Measurements from ENCODE around the gene IL20RA.

The IL20RA gene

GRCh38 chr6:136959471-136959891 lies 85.3 kb downstream of the IL20RA start:
- Histone ChIP-seq H3K27ac (no peak overlapping the region), H3K36me3 (replicated peaks) (no peaks in the 10 kb centered on the region), H3K4me3 (ENCODE audit: low read depth, low read length) (no peak overlapping the region), H3K27me3 (replicated peaks) (no peaks in the 10 kb centered on the region)
- DNase-seq, result no peak
- TF ChIP-seq CTCF (IDR thresholded peaks at IDR 0.05; ENCODE audit: low read depth, low read length, missing control alignments), result no peak
- in situ Hi-C loops (cut with HindIII; ENCODE audit: low pct_ligation_motif_present, low sequenced_read_pairs), result no loop called here

- Histone ChIP-seq H3K27me3 (replicated peaks) (no peaks in the 10 kb centered on the region), H3K4me3 (ENCODE audit: low read depth, low read length) (no peak overlapping the region), H3K27ac (no peak overlapping the region), H3K36me3 (replicated peaks) (no peaks in the 10 kb centered on the region)
- no peak for TF ChIP-seq CTCF (IDR thresholded peaks at IDR 0.05; ENCODE audit: low read depth, low read length, missing control alignments)
- in situ Hi-C loops (cut with HindIII; ENCODE audit: low pct_ligation_motif_present, low sequenced_read_pairs), result no loop called here
- DNase-seq, result no peak
Observed at GRCh38 chr6:136958168-136958567, 86.6 kb downstream of the IL20RA start.

- peak; percentile 1 for TF ChIP-seq CTCF (IDR thresholded peaks at IDR 0.05; ENCODE audit: low read depth, low read length, missing control alignments)
- Histone ChIP-seq H3K36me3 (replicated peaks) (no peaks in the 10 kb centered on the region), H3K27me3 (replicated peaks) (no peaks in the 10 kb centered on the region), H3K27ac (no peak overlapping the region), H3K4me3 (ENCODE audit: low read depth, low read length) (no peak overlapping the region)
- no peak for DNase-seq
- in situ Hi-C loops (cut with HindIII; ENCODE audit: low pct_ligation_motif_present, low sequenced_read_pairs), result no loop called here
Observed at GRCh38 chr6:136956590-136957544, 87.9 kb downstream of the IL20RA start.

DNA sequence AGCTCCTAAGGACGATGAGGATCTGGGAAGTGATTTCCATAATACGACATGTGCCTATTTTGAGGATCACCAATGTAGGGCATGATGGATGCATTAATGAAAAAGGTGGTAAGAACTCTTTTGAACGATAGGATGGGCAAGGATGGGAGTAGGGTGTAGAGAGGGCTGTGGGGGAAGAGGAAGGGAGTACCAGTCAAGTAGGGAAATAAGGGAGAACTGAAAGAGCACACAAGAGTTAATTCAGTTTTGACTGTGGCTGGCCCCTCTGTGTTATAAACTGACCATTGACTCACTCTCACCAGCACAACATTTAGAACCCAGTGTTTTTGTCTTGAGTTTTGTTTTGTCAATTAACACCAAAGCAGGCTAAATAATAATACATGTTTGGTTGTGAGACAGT lies 89.6 kb downstream of the IL20RA start:
- Histone ChIP-seq H3K4me3 (ENCODE audit: low read depth, low read length) (no peak overlapping the region), H3K36me3 (replicated peaks) (no peaks in the 10 kb centered on the region), H3K27me3 (replicated peaks) (no peaks in the 10 kb centered on the region), H3K27ac (no peak overlapping the region)
- no peak for DNase-seq
- no peak for TF ChIP-seq CTCF (IDR thresholded peaks at IDR 0.05; ENCODE audit: low read depth, low read length, missing control alignments)
- in situ Hi-C loops (cut with HindIII; ENCODE audit: low pct_ligation_motif_present, low sequenced_read_pairs), result no loop called here

- Histone ChIP-seq H3K4me3 (ENCODE audit: low read depth, low read length) (no peak overlapping the region), H3K36me3 (replicated peaks) (no peaks in the 10 kb centered on the region), H3K27me3 (replicated peaks) (no peaks in the 10 kb centered on the region), H3K27ac (no peak overlapping the region)
- DNase-seq, result no peak
- no peak for TF ChIP-seq CTCF (IDR thresholded peaks at IDR 0.05; ENCODE audit: low read depth, low read length, missing control alignments)
- in situ Hi-C loops (cut with HindIII; ENCODE audit: low pct_ligation_motif_present, low sequenced_read_pairs), result no loop called here
Observed at GRCh38 chr6:136952714-136953260, 92.0 kb downstream of the IL20RA start.

Data from brain microvascular endothelial cell (primary cell).